Heart left ventricle (tissue), 16 donors: ENCODE data around the gene HSBP1L1. TPM values are rescaled to one million over a fixed set of nuclear protein-coding genes. Genes with fewer than 3 reads are reported as not detected.

Experiments used
- ATAC-seq, 4 donors: fragments of 200-7000 bp; cut with Tn5 transposase; one replicate each; pipeline ENCODE4 v1.9.1; 2020 to 2022; ENCODE audit warnings: moderate library complexity in 4 of 4, mild to moderate bottlenecking in 3 of 4, moderate number of reproducible peaks in 1 of 4
- DNase-seq, 5 donors: peaks; one replicate each; pipeline ENCODE4 v3.0.0-alpha.2; 2020
- H3K27ac ChIP-seq, 12 donors: fragments of 200-600 bp; sonication (generic) in 4 of 12; one replicate each; pipeline versions ENCODE4 v1.5.0 to v1.8.0; 2016 to 2022; ENCODE audit warnings: mild to moderate bottlenecking in 2 of 12
- H3K27me3 ChIP-seq, 9 donors: fragments of 200-600 bp; sonication (generic) in 2 of 9; one replicate each; pipeline versions ENCODE4 v1.5.1 to v1.8.0; 2016 to 2022; ENCODE audit warnings: mild to moderate bottlenecking in 3 of 9
- H3K36me3 ChIP-seq, 9 donors: fragments of 200-600 bp; sonication (generic) in 2 of 9; one replicate each; pipeline versions ENCODE4 v1.5.0 to v1.8.0; 2018 to 2022; ENCODE audit warnings: mild to moderate bottlenecking in 2 of 9
- H3K4me1 ChIP-seq, 12 donors: fragments of 200-600 bp; sonication (generic) in 4 of 12; one replicate each; pipeline versions ENCODE4 v1.5.0 to v1.8.0; 2016 to 2022; ENCODE audit warnings: mild to moderate bottlenecking in 3 of 12
- H3K4me3 ChIP-seq, 12 donors: fragments of 200-600 bp; sonication (generic) in 4 of 12; one replicate each; pipeline versions ENCODE4 v1.5.0 to v1.8.0; 2017 to 2022; ENCODE audit warnings: mild to moderate bottlenecking in 9 of 12, moderate library complexity in 4 of 12
- H3K9me3 ChIP-seq, 12 donors: fragments of 200-600 bp; sonication (generic) in 4 of 12; one replicate each; pipeline versions ENCODE4 v1.5.0 to v1.8.0; 2016 to 2022; ENCODE audit warnings: mild to moderate bottlenecking in 1 of 12
- CTCF ChIP-seq, 12 donors: fragments of 200-600 bp; sonication (generic) in 4 of 12; IDR thresholded peaks; one replicate each; pipeline versions ENCODE4 v1.5.0 to v1.8.0; 2018 to 2022; ENCODE audit warnings: antibody characterized with exemption in 12 of 12, mild to moderate bottlenecking in 5 of 12
- POLR2A ChIP-seq, 2 donors: fragments of 450-650 bp; IDR thresholded peaks; one replicate each; pipeline ENCODE4 v1.6.1; 2017; ENCODE audit warnings: antibody characterized with exemption in 2 of 2, mild to moderate bottlenecking in 2 of 2, moderate library complexity in 2 of 2
- WGBS, 4 donors: extraction: QIAGEN DNeasy Blood & Tissue Kit in 2 of 4; methylation state at CpG; one replicate each; pipeline versions ENCODE4 v1.1.5 to v1.1.7; 2013 to 2018; 5-methylcytosine and 5-hydroxymethylcytosine counted together
- intact Hi-C, 10 donors: fragments of 100-400 bp; cut with DNase I; formaldehyde crosslinking; loops; one replicate each; pipeline versions ENCODE4 v1.11.1 to v1.14.2; 2022
- polyA plus RNA-seq, 2 donors: library from polyadenylated mRNA; stranded (reverse); fragments of 200-250 nt; gene quantifications; one replicate each; pipeline ENCODE4 v1.2.3, GENCODE V29; 2013
- total RNA-seq, 9 donors: library from RNA; depleted of rRNA in 2 of 9; stranded (reverse); fragments of >200 nt in 2 of 9; fragmentation: NEBNext Ultra II Directional in 3 of 9; extraction: Animal tissue kit (Norgen Biotek cat#: 25700) in 3 of 9; gene quantifications; one replicate each; pipeline versions ENCODE4 v1.1.0 to v1.2.4, GENCODE V29; 2016 to 2023
- donor health status: ischemic (EF 13 %, LVEDD 7.1; RV severe dilation, severe dysfunction).
- donor health status: healthy with polysubstance abuse.
- donor health status: DM: no; HTN: yes; CAD: no.
- donor health status: DM: no; HTN: no; CAD: no.
- donor health status: ischemic (EF 25% LVEDD 6.9; RV normal size, moderate dysfunction).
- donor health status: ischemic (EF 25% LVEDD 5.7; RV mildly dilated, moderate dysfunction).
- donor health status: healthy.
- donor health status: DM: yes; HTN: yes; CAD: no.
- donor health status: ischemic (EF 35%, LVEDD 5.7; RV mildly dilated, moderate dysfunction).
- donor health status: nonischemic (EF 11% LVEDD 7.7; RV severe dilation, severe dysfunction).
- donor health status: DM: yes; HTN: yes; CAD: no.
- donor health status: PGD.
- donor health status: ischemic (EF 29% LVEDD 5.4; RV normal size, mild dysfunction).
- donor health status: nonischemic (EF 23%, LVEDD 6.1; RV moderate dilation, normal function).

The HSBP1L1 gene
- total and polyA plus RNA-seq, 11 donors, result 3.6 to 27.5 (median 7.1) TPM

GRCh38 chr18:79948719-79949411, 15.6 kb upstream of the HSBP1L1 start:
- intact Hi-C loops, result loop anchor here in 3 of 10 donors (2.0 to 10.0 kb wide), 3 partner anchors 40 to 554 kb away; partner anchors contain the start of genes NFATC1 (in 1 of the 3) and TXNL4A (in 1 of the 3)

GRCh38 chr18:79949697-79950487, 14.6 kb upstream of the HSBP1L1 start:
- H3K4me3 ChIP-seq, result peak overlapping the region; percentile 82 to 98 (median 90)
- intact Hi-C loops, result loop anchor here in 5 of 10 donors (2.0 to 10.0 kb wide), 10 partner anchors 37 to 555 kb away; partner anchors contain the start of genes RBFA (in 3 of the 5), TXNL4A (in 3 of the 5), ADNP2 (in 1 of the 5) and NFATC1 (in 1 of the 5)
- H3K9me3 ChIP-seq, result no peaks in the 10 kb centered on the region
- DNase-seq, result peak in 4 of 5 donors; percentile 61 to 80 (median 72)
- peak overlapping the region in 11 of 12 donors; percentile 79 to 94 (median 86) for H3K27ac ChIP-seq
- no peak for TF ChIP-seq POLR2A (IDR thresholded peaks at IDR 0.05)
- TF ChIP-seq CTCF (IDR thresholded peaks at IDR 0.05), result no peak
- H3K4me1 ChIP-seq, result peaks cover 0 to 67% (median 48%) of the 10 kb centered on the region in 12 donors
- no peaks in the 10 kb centered on the region for H3K27me3 ChIP-seq
- peaks cover 0 to 18% (median 5%) of the 10 kb centered on the region in 9 donors for H3K36me3 ChIP-seq
- peak in 2 of 4 donors; percentile 43 to 77 for ATAC-seq
- WGBS, 4 donors, result 42 to 58% (median 54%) methylated on average over 12 of the region's 12 CpGs

More at GRCh38 chr18:79948719-79949411, 15.6 kb upstream of the HSBP1L1 start:
- no peaks in the 10 kb centered on the region for H3K9me3 ChIP-seq
- no peak for TF ChIP-seq CTCF (IDR thresholded peaks at IDR 0.05)
- no peak for TF ChIP-seq POLR2A (IDR thresholded peaks at IDR 0.05)
- peak overlapping the region in 8 of 12 donors; percentile 53 to 94 (median 82) for H3K27ac ChIP-seq
- no peaks in the 10 kb centered on the region for H3K27me3 ChIP-seq
- H3K4me3 ChIP-seq, result peak overlapping the region in 7 of 12 donors; percentile 82 to 98 (median 89)
- WGBS, 4 donors, result 90 to 94% (median 91%) methylated on average over 22 to 23 of the region's 23 CpGs
- ATAC-seq (no peak), DNase-seq (peak in 1 of 5 donors; percentile 46)
- peaks cover 0 to 74% (median 54%) of the 10 kb centered on the region in 12 donors for H3K4me1 ChIP-seq
- H3K36me3 ChIP-seq, result peaks cover 0 to 18% (median 5%) of the 10 kb centered on the region in 9 donors

GRCh38 chr18:79950515-79951341, 13.7 kb upstream of the HSBP1L1 start:
- ATAC-seq, result peak in 3 of 4 donors; percentile 14 to 36 (median 16)
- Histone ChIP-seq H3K36me3 (peaks cover 0 to 17% (median 5%) of the 10 kb centered on the region in 9 donors), H3K27me3 (no peaks in the 10 kb centered on the region), H3K4me3 (peak overlapping the region; percentile 82 to 98 (median 90)), H3K9me3 (no peaks in the 10 kb centered on the region), H3K27ac (peak overlapping the region; percentile 73 to 94 (median 86)), H3K4me1 (peaks cover 0 to 60% (median 39%) of the 10 kb centered on the region in 12 donors)
- TF ChIP-seq CTCF (IDR thresholded peaks at IDR 0.05) (no peak), POLR2A (IDR thresholded peaks at IDR 0.05) (no peak)
- intact Hi-C loops, result loop anchor here in 5 of 10 donors (1.0 to 10.0 kb wide), 8 partner anchors 36 to 266 kb away; partner anchors contain the start of genes RBFA (in 4 of the 5), TXNL4A (in 2 of the 5) and ADNP2 (in 1 of the 5)
- DNase-seq, result peak in 2 of 5 donors; percentile 57 to 62
- 3 to 9% (median 5%) methylated on average over 18 to 81 of the region's 81 CpGs for WGBS, 4 donors
